Natural killer cell (primary cell): ENCODE measurements around the gene TNIK. TPM values are rescaled to one million over a fixed set of nuclear protein-coding genes. Genes with fewer than 3 reads are reported as not detected.
A peak's percentile ranks its signal among the peaks of the same experiment; 100 is the strongest.

ENCODE experiments used
- ATAC-seq, 3 donors: fragments of 150-1000 bp in 2 of 3; fragments of 200-7000 bp in 1 of 3; cut with Tn5 transposase; 1 replicate in 1 of 3; 2 replicates in 2 of 3; pipeline ENCODE4 v1.10.0; 2021; ENCODE audit warnings: mild to moderate bottlenecking in 2 of 3, moderate library complexity in 2 of 3
- DNase-seq, 2 donors: peaks; one replicate each; pipeline versions ENCODE4 v3.0.0 to v3.0.0-alpha.2; 2013 to 2021; ENCODE audit warnings: mixed read lengths in 1 of 2
- H3K27ac ChIP-seq: one replicate; pipeline ENCODE4 v1.5.1; 2013; ENCODE audit warnings: mild to moderate bottlenecking, low read length
- H3K27me3 ChIP-seq: one replicate; pipeline ENCODE4 v1.6.1; 2013; ENCODE audit warnings: low read length; ENCODE audit not compliant: control insufficient read depth, insufficient read depth
- H3K36me3 ChIP-seq: one replicate; pipeline ENCODE4 v1.6.1; 2013; ENCODE audit warnings: low read length; ENCODE audit not compliant: control insufficient read depth, insufficient read depth
- H3K4me1 ChIP-seq: one replicate; pipeline ENCODE4 v1.6.1; 2013; ENCODE audit warnings: low read length; ENCODE audit not compliant: control insufficient read depth, insufficient read depth
- H3K4me3 ChIP-seq: one replicate; pipeline ENCODE4 v1.5.1; 2013; ENCODE audit warnings: low read length
- H3K9me3 ChIP-seq: one replicate; pipeline ENCODE4 v1.6.1; 2013; ENCODE audit warnings: low read length; ENCODE audit not compliant: control insufficient read depth, insufficient read depth
- H3K27ac Mint-ChIP-seq, 2 donors: one replicate each; pipeline ENCODE4 v1.8.0; 2022; ENCODE audit warnings: mild to moderate bottlenecking in 2 of 2, mixed read lengths in 2 of 2, moderate library complexity in 1 of 2
- H3K27me3 Mint-ChIP-seq, 2 donors: one replicate each; pipeline ENCODE4 v1.8.0; 2022; ENCODE audit warnings: low read depth in 2 of 2, mixed read lengths in 2 of 2
- H3K36me3 Mint-ChIP-seq: one replicate; pipeline ENCODE4 v1.8.0; 2022; ENCODE audit warnings: mixed read lengths
- H3K4me1 Mint-ChIP-seq, 2 donors: one replicate each; pipeline ENCODE4 v1.8.0; 2022; ENCODE audit warnings: mixed read lengths in 2 of 2
- H3K4me3 Mint-ChIP-seq: one replicate; pipeline ENCODE4 v1.8.0; 2022; ENCODE audit warnings: mild to moderate bottlenecking, moderate library complexity, mixed read lengths
- H3K9me3 Mint-ChIP-seq, 2 donors: one replicate each; pipeline ENCODE4 v1.8.0; 2022; ENCODE audit warnings: mixed read lengths in 2 of 2
- WGBS: methylation state at CpG from one replicate; pipeline ENCODE4 v1.1.7; 2013; ENCODE audit warnings: missing lambda C conversion rate; ENCODE audit not compliant: insufficient coverage; 5-methylcytosine and 5-hydroxymethylcytosine counted together
- intact Hi-C: fragments of 100-400 bp; cut with micrococcal nuclease; formaldehyde crosslinking; loops from one replicate; pipeline ENCODE4 v1.14.2; 2022
- total RNA-seq, 4 donors: library from RNA; stranded (reverse); fragments of 120-200 nt in 1 of 4; gene quantifications; one replicate each; pipeline versions ENCODE4 v1.2.3 to v1.2.4, GENCODE V29; 2013 to 2022
- TF ChIP-seq, protein P1 (sequence below): fragments of 200-600 bp; IDR thresholded peaks from one replicate; pipeline ENCODE4 v1.8.0; 2022; ENCODE audit warnings: antibody characterized with exemption

TNIK gene
- total RNA-seq, 3 donors from 2014 or later (not counting 1 experiment from before 2014, with no cell fraction given): 93.7 to 122 (median 119) TPM

DNA sequence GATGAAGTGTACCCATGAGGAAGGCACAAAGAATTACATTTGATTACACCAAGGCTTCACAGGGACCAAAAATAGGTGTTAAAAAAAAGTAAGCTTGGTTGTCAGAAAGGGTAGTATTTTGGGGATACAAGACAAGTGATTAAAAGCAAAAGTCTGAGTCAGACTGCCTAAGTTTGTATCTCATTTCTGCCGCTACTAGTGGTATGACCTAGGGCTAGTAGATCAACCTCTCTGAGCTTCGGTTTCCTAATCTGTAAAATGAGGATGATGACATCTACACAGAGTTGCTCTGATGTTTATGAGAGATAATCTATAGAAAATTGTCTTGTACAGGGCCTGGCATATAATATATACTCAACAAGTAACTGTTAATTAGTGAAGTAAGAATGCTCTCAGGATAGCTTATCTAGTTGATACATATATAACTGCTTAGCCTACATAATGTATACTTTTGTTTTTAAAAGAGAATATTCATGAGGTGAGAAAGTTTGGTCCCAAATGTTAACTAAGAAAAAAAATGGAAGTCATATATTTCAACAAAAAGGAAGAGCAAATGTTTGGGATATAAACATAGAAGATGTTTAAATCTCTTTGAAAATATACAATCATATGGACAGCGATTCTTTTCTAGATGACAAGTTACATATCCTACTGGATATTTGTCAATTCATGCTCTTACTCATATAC is 270.7 kb downstream of the TNIK start:
- intact Hi-C loops: loop anchor here (10.0 kb wide), 1 partner anchor 265 kb away; no protein-coding TSS in a partner anchor
- TF ChIP-seq, protein P1, sequence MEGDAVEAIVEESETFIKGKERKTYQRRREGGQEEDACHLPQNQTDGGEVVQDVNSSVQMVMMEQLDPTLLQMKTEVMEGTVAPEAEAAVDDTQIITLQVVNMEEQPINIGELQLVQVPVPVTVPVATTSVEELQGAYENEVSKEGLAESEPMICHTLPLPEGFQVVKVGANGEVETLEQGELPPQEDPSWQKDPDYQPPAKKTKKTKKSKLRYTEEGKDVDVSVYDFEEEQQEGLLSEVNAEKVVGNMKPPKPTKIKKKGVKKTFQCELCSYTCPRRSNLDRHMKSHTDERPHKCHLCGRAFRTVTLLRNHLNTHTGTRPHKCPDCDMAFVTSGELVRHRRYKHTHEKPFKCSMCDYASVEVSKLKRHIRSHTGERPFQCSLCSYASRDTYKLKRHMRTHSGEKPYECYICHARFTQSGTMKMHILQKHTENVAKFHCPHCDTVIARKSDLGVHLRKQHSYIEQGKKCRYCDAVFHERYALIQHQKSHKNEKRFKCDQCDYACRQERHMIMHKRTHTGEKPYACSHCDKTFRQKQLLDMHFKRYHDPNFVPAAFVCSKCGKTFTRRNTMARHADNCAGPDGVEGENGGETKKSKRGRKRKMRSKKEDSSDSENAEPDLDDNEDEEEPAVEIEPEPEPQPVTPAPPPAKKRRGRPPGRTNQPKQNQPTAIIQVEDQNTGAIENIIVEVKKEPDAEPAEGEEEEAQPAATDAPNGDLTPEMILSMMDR: no peak
- no peaks in the 10 kb centered on the region for H3K4me1 ChIP-seq
- no peak for DNase-seq
- whole genome bisulfite sequencing: 94% methylated on average over 3 of the region's 3 CpGs
- H3K27ac ChIP-seq: no peak overlapping the region
- H3K4me1 Mint-ChIP-seq: peaks cover 6 to 10% of the 10 kb centered on the region in 2 donors
- H3K27me3 ChIP-seq: no peaks in the 10 kb centered on the region
- no peak overlapping the region for H3K4me3 Mint-ChIP-seq
- ATAC-seq: no peak
- H3K36me3 Mint-ChIP-seq: peaks cover 13% of the 10 kb centered on the region
- peaks cover 26% of the 10 kb centered on the region for H3K36me3 ChIP-seq
- no peaks in the 10 kb centered on the region for H3K9me3 ChIP-seq
- H3K27me3 Mint-ChIP-seq: no peaks in the 10 kb centered on the region
- H3K9me3 Mint-ChIP-seq: no peaks in the 10 kb centered on the region
- no peak overlapping the region for H3K4me3 ChIP-seq
- peak overlapping the region in 1 of 2 donors; percentile 6 for H3K27ac Mint-ChIP-seq

DNA sequence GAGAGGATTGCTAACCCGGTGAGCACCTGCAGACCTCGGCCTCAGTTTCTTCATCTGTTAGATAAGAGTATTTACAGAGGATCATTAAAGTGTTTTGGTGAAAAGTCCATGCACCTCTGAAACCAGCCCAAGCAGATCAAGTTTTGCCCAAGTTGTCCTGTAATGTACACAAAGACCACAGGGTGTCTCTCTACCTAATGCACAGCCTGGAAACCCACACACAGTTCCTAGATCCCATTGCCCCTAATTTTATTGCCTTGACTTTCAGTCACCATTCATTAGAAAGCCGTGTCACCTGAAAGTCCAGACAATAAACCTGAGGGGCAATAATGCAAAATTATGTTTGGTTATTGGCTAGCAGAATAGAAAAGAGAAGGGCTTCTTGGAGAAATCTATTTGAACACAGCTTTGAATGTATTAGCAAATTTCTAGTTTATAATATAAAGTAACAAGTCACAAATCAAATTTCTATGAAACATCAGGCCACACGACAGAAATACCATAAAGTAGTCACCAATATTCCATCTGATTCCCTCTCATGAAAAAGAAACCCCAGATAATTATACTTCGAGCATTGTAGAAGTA is 272.4 kb downstream of the TNIK start:
- ATAC-seq (peak in 2 of 3 donors; percentile 64 to 66), DNase-seq (peak in 1 of 2 donors; percentile 65)
- 53% methylated on average over 3 of the region's 5 CpGs for WGBS
- H3K9me3 ChIP-seq: no peaks in the 10 kb centered on the region
- no peaks in the 10 kb centered on the region for H3K27me3 Mint-ChIP-seq
- H3K9me3 Mint-ChIP-seq: no peaks in the 10 kb centered on the region
- no peaks in the 10 kb centered on the region for H3K4me1 ChIP-seq
- peaks cover 11 to 14% of the 10 kb centered on the region in 2 donors for H3K4me1 Mint-ChIP-seq
- intact Hi-C loops: loop anchor here (1.0 to 10.0 kb wide), 2 partner anchors 267 to 380 kb away; no protein-coding TSS in a partner anchor
- no peaks in the 10 kb centered on the region for H3K27me3 ChIP-seq
- H3K36me3 Mint-ChIP-seq: peaks cover 13% of the 10 kb centered on the region
- no peak overlapping the region for H3K4me3 ChIP-seq
- TF ChIP-seq, protein P1: peak; percentile 61
- no peak overlapping the region for H3K27ac Mint-ChIP-seq
- no peak overlapping the region for H3K4me3 Mint-ChIP-seq
- H3K36me3 ChIP-seq: peaks cover 23% of the 10 kb centered on the region
- no peak overlapping the region for H3K27ac ChIP-seq

DNA sequence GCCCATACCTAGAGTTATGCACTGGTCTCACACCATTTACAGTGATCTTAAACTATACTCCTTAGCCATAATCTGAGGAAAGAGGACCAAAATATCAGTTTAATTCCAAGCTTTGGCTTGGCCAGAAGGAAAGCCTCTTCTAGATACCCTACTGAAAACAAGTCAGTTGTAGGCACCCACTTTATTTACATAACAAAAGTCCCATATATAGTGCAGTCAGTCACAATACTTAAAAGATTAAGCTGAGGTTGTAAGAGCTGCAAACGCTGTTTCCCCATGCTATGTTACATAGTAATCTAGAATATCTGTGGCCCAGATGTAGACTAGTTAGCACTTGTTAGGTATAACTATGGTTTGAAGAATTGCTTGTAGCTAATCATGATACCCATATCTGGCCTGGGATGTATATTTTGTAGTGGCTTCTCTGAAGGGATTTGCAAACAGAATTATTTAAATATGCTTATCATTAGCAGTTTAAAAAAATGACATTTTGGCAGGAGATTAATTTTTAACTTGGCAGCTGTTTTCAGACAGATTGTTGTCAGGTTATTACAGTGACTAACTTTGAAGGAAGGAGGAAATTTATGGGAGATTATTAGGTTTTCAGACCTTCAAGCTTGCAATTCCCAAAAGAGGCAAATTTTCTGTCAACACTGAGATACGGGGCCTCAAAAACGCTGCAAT is 273.2 kb downstream of the TNIK start:
- Histone ChIP-seq H3K36me3 (peaks cover 21% of the 10 kb centered on the region), H3K27ac (no peak overlapping the region), H3K9me3 (no peaks in the 10 kb centered on the region), H3K27me3 (no peaks in the 10 kb centered on the region), H3K4me1 (no peaks in the 10 kb centered on the region), H3K4me3 (no peak overlapping the region)
- TF ChIP-seq, protein P1: no peak
- H3K9me3 Mint-ChIP-seq: no peaks in the 10 kb centered on the region
- intact Hi-C loops: loop anchor here (1.0 to 10.0 kb wide), 2 partner anchors 268 to 380 kb away; no protein-coding TSS in a partner anchor
- ATAC-seq (no peak), DNase-seq (no peak)
- no peak overlapping the region for H3K4me3 Mint-ChIP-seq
- 89% methylated on average over 3 of the region's 3 CpGs for whole genome bisulfite sequencing
- H3K27me3 Mint-ChIP-seq: no peaks in the 10 kb centered on the region
- peaks cover 11 to 14% of the 10 kb centered on the region in 2 donors for H3K4me1 Mint-ChIP-seq
- no peak overlapping the region for H3K27ac Mint-ChIP-seq
- peaks cover 13% of the 10 kb centered on the region for H3K36me3 Mint-ChIP-seq
